HEK293 (cell line): ENCODE results near the gene CAPNS1.

Experiments used
- CTCF ChIA-PET: fragments of 350-600 bp; formaldehyde crosslinking; extraction: SDS; loops from one replicate; lab custom pipeline; 2021; ENCODE audit warnings: antibody characterized with exemption; lab: Yijun Ruan, JAX
- POLR2A ChIA-PET: fragments of 300-600 bp; formaldehyde crosslinking; extraction: SDS; loops from one replicate; lab custom pipeline; 2020; ENCODE audit warnings: antibody characterized with exemption, inconsistent platforms; lab: Yijun Ruan, JAX
- H3K27ac ChIP-seq: fragments of 200-500 bp; sonication (Bioruptor generic); 2 replicates; pipeline ENCODE4 v1.5.1; 2014; ENCODE audit warnings: low read depth, low read length, control low read depth, inconsistent platforms; ENCODE audit errors: extremely low read depth
- H3K36me3 ChIP-seq, 2 experiments: fragments of 200-500 bp in 1 of 2; sonication (Bioruptor generic) in 1 of 2; 1 replicate in 1 of 2; 2 replicates in 1 of 2; pipeline ENCODE4 v1.5.1; 2014 to 2017; ENCODE audit warnings: inconsistent platforms in 2 of 2, low read length in 2 of 2; ENCODE audit not compliant: control insufficient read depth in 2 of 2, insufficient read depth in 1 of 2
- H3K4me1 ChIP-seq: fragments of 200-500 bp; sonication (Bioruptor generic); 2 replicates; pipeline ENCODE4 v1.5.1; 2014; ENCODE audit warnings: mild to moderate bottlenecking, low read length, inconsistent platforms; ENCODE audit not compliant: control insufficient read depth, insufficient read depth
- H3K4me3 ChIP-seq: 2 replicates; pipeline ENCODE4 v1.5.1; 2011; ENCODE audit warnings: low read depth, mild to moderate bottlenecking, control low read depth, low read length, moderate library complexity
- H3K9me3 ChIP-seq: fragments of 200-500 bp; sonication (Bioruptor generic); 2 replicates; pipeline ENCODE4 v1.5.1; 2014; ENCODE audit warnings: low read depth, low read length, inconsistent platforms; ENCODE audit not compliant: control insufficient read depth, insufficient read depth
- GLIS2 ChIP-seq: fragments of 450-650 bp; formaldehyde crosslinking; IDR thresholded peaks from 2 replicates; pipeline ENCODE4 v1.5.1; 2016; ENCODE audit warnings: missing biosample characterization, missing genetic modification characterization
- YY1 ChIP-seq: fragments of 450-650 bp; formaldehyde crosslinking; IDR thresholded peaks from 2 replicates; pipeline ENCODE4 v1.5.1; 2018; ENCODE audit warnings: missing biosample characterization, missing genetic modification characterization
- ZBTB17 ChIP-seq: fragments of 450-650 bp; formaldehyde crosslinking; IDR thresholded peaks from 2 replicates; pipeline ENCODE4 v1.5.1; 2016; ENCODE audit warnings: missing biosample characterization, missing genetic modification characterization
- ZBTB20 ChIP-seq: fragments of 450-650 bp; formaldehyde crosslinking; IDR thresholded peaks from 2 replicates; pipeline ENCODE4 v1.5.1; 2016; ENCODE audit warnings: missing biosample characterization, missing genetic modification characterization
- ZBTB48 ChIP-seq: fragments of 450-650 bp; formaldehyde crosslinking; IDR thresholded peaks from 2 replicates; pipeline ENCODE4 v1.5.1; 2016; ENCODE audit warnings: missing biosample characterization, missing genetic modification characterization
- ZIC2 ChIP-seq: fragments of 450-650 bp; formaldehyde crosslinking; IDR thresholded peaks from 2 replicates; pipeline ENCODE4 v1.5.1; 2016; ENCODE audit warnings: missing biosample characterization, missing genetic modification characterization
- ZNF155 ChIP-seq: fragments of 450-650 bp; formaldehyde crosslinking; IDR thresholded peaks from 2 replicates; pipeline ENCODE4 v1.5.1; 2016; ENCODE audit warnings: missing biosample characterization, missing genetic modification characterization
- ZNF202 ChIP-seq: fragments of 450-650 bp; formaldehyde crosslinking; IDR thresholded peaks from 2 replicates; pipeline ENCODE4 v1.5.1; 2016; ENCODE audit warnings: missing biosample characterization, missing genetic modification characterization, borderline replicate concordance
- ZNF26 ChIP-seq: fragments of 450-650 bp; formaldehyde crosslinking; IDR thresholded peaks from 2 replicates; pipeline ENCODE4 v1.5.1; 2016; ENCODE audit warnings: missing biosample characterization, missing genetic modification characterization
- ZNF266 ChIP-seq: fragments of 450-650 bp; formaldehyde crosslinking; IDR thresholded peaks from 2 replicates; pipeline ENCODE4 v1.5.1; 2016; ENCODE audit warnings: missing biosample characterization, missing genetic modification characterization, low read depth
- ZNF280D ChIP-seq: fragments of 450-650 bp; formaldehyde crosslinking; IDR thresholded peaks from 2 replicates; pipeline ENCODE4 v1.5.1; 2016; ENCODE audit warnings: missing biosample characterization, missing genetic modification characterization
- ZNF302 ChIP-seq: fragments of 450-650 bp; formaldehyde crosslinking; IDR thresholded peaks from 2 replicates; pipeline ENCODE4 v1.5.1; 2016; ENCODE audit warnings: missing biosample characterization, missing genetic modification characterization, low read depth
- ZNF426 ChIP-seq: fragments of 450-650 bp; formaldehyde crosslinking; IDR thresholded peaks from 2 replicates; pipeline ENCODE4 v1.5.1; 2017; ENCODE audit warnings: missing biosample characterization, missing genetic modification characterization, mild to moderate bottlenecking, inconsistent platforms, moderate library complexity
- ZNF510 ChIP-seq: fragments of 450-650 bp; formaldehyde crosslinking; IDR thresholded peaks from 2 replicates; pipeline ENCODE4 v1.5.1; 2018; ENCODE audit warnings: mild to moderate bottlenecking, missing genetic modification characterization, missing biosample characterization; ENCODE audit not compliant: insufficient replicate concordance
- ZNF548 ChIP-seq: fragments of 450-650 bp; formaldehyde crosslinking; IDR thresholded peaks from 2 replicates; pipeline ENCODE4 v1.5.1; 2016; ENCODE audit warnings: missing biosample characterization, missing genetic modification characterization
- ZNF623 ChIP-seq: fragments of 450-650 bp; formaldehyde crosslinking; IDR thresholded peaks from 2 replicates; pipeline ENCODE4 v1.5.1; 2016; ENCODE audit warnings: missing biosample characterization, missing genetic modification characterization
- ZNF660 ChIP-seq: fragments of 450-650 bp; IDR thresholded peaks from 2 replicates; pipeline ENCODE4 v1.5.1; 2018; ENCODE audit warnings: missing biosample characterization, mild to moderate bottlenecking, missing genetic modification characterization
- ZNF692 ChIP-seq: fragments of 450-650 bp; formaldehyde crosslinking; IDR thresholded peaks from 2 replicates; pipeline ENCODE4 v1.5.1; 2016; ENCODE audit warnings: missing biosample characterization, missing genetic modification characterization
- ZNF747 ChIP-seq: fragments of 450-650 bp; formaldehyde crosslinking; IDR thresholded peaks from 2 replicates; pipeline ENCODE4 v1.5.1; 2016; ENCODE audit warnings: missing biosample characterization, missing genetic modification characterization
- ZSCAN4 ChIP-seq: fragments of 450-650 bp; formaldehyde crosslinking; IDR thresholded peaks from 2 replicates; pipeline ENCODE4 v1.5.1; 2017; ENCODE audit warnings: missing biosample characterization, missing genetic modification characterization
- ZXDB ChIP-seq: fragments of 450-650 bp; formaldehyde crosslinking; IDR thresholded peaks from 2 replicates; pipeline ENCODE4 v1.5.1; 2016; ENCODE audit warnings: missing biosample characterization, missing genetic modification characterization
- TF ChIP-seq, protein P1 (sequence below): fragments of 450-650 bp; formaldehyde crosslinking; IDR thresholded peaks from 2 replicates; pipeline ENCODE4 v1.5.1; 2016; ENCODE audit warnings: missing biosample characterization, missing genetic modification characterization
- TF ChIP-seq, protein P2 (sequence below): fragments of 450-650 bp; formaldehyde crosslinking; IDR thresholded peaks from 2 replicates; pipeline ENCODE4 v1.5.1; 2016; ENCODE audit warnings: missing biosample characterization, missing genetic modification characterization
- TF ChIP-seq, protein P3 (sequence below): fragments of 450-650 bp; formaldehyde crosslinking; IDR thresholded peaks from 2 replicates; pipeline ENCODE4 v1.5.1; 2016; ENCODE audit warnings: missing biosample characterization, missing genetic modification characterization

CAPNS1 gene

GRCh38 chr19:36140304-36141038, 605 bp downstream of the CAPNS1 start (continued):
- no peak for TF ChIP-seq ZNF202
- TF ChIP-seq ZNF302 (tag by site-specific recombination) = no peak
- no peak for TF ChIP-seq ZNF747 (tag by site-specific recombination)
- TF ChIP-seq, protein P1, sequence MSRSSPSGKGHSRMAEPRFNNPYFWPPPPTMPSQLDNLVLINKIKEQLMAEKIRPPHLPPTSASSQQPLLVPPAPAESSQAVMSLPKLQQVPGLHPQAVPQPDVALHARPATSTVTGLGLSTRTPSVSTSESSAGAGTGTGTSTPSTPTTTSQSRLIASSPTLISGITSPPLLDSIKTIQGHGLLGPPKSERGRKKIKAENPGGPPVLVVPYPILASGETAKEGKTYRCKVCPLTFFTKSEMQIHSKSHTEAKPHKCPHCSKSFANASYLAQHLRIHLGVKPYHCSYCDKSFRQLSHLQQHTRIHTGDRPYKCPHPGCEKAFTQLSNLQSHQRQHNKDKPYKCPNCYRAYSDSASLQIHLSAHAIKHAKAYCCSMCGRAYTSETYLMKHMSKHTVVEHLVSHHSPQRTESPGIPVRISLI = no peak
- no peak for TF ChIP-seq ZIC2
- TF ChIP-seq ZXDB (tag by site-specific recombination) = peak; percentile 14
- no peak for TF ChIP-seq ZNF623 (tag by site-specific recombination)
- TF ChIP-seq YY1 (tag by site-specific recombination) = 0 out of 2 replicates have a peak, but pooled peaks have one; percentile 9
- TF ChIP-seq ZNF426 (tag by site-specific recombination) = no peak
- TF ChIP-seq, protein P2, sequence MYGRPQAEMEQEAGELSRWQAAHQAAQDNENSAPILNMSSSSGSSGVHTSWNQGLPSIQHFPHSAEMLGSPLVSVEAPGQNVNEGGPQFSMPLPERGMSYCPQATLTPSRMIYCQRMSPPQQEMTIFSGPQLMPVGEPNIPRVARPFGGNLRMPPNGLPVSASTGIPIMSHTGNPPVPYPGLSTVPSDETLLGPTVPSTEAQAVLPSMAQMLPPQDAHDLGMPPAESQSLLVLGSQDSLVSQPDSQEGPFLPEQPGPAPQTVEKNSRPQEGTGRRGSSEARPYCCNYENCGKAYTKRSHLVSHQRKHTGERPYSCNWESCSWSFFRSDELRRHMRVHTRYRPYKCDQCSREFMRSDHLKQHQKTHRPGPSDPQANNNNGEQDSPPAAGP = peak; percentile 90
- TF ChIP-seq, protein P3, sequence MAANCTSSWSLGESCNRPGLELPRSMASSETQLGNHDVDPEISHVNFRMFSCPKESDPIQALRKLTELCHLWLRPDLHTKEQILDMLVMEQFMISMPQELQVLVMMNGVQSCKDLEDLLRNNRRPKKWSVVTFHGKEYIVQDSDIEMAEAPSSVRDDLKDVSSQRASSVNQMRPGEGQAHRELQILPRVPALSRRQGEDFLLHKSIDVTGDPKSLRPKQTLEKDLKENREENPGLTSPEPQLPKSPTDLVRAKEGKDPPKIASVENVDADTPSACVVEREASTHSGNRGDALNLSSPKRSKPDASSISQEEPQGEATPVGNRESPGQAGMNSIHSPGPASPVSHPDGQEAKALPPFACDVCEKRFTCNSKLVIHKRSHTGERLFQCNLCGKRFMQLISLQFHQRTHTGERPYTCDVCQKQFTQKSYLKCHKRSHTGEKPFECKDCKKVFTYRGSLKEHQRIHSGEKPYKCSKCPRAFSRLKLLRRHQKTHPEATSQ = no peak
- peak; percentile 97 for TF ChIP-seq GLIS2 (tag by site-specific recombination)
- TF ChIP-seq ZBTB17 (tag by site-specific recombination) = no peak
- 0 out of 2 replicates have a peak, but pooled peaks have one; percentile 19 for TF ChIP-seq ZNF660
- no peak; the same call in 1 of the 2 replicates for TF ChIP-seq ZNF692 (tag by site-specific recombination)
- TF ChIP-seq ZNF510 = no peak
- peak; percentile 29 for TF ChIP-seq ZBTB48 (tag by site-specific recombination)
- TF ChIP-seq ZNF26 (tag by site-specific recombination) = no peak

- CTCF ChIA-PET = no interaction called here
- TF ChIP-seq GLIS2 (tag by site-specific recombination) (no peak; the same call in none of the 2 replicates), ZBTB20 (no peak; the same call in 1 of the 2 replicates), ZNF155 (tag by site-specific recombination) (no peak), ZNF548 (tag by site-specific recombination) (no peak), ZNF266 (tag by site-specific recombination) (no peak), ZSCAN4 (tag by site-specific recombination) (no peak), ZNF280D (peak; percentile 28; the same call in 1 of the 2 replicates)
Measured at GRCh38 chr19:36141039-36141927, 1.4 kb downstream of the CAPNS1 start.

More at GRCh38 chr19:36141039-36141927, 1.4 kb downstream of the CAPNS1 start:
- Histone ChIP-seq H3K9me3 (no peaks in the 10 kb centered on the region), H3K4me3 (peak overlapping the region; percentile 80), H3K27ac (peak overlapping the region; percentile 94), H3K4me1 (peaks cover 14% of the 10 kb centered on the region), H3K36me3 (peaks cover 38% of the 10 kb centered on the region in 2 experiments)
- POLR2A ChIA-PET = interaction anchor here (2.0 to 5.4 kb wide), 3 partner anchors 12 to 348 kb away, joined by 5 to 87 read pairs (median 17); partner anchors contain the start of gene ZNF566
